Tibial nerve (tissue), 4 donors: ENCODE results near the gene DDX54.

Experiments used
- EP300 ChIP-seq, 2 donors: sonication (generic); formaldehyde crosslinking; IDR thresholded peaks; one replicate each; pipeline ENCODE4 v1.6.1; 2017; ENCODE audit warnings: antibody characterized with exemption in 2 of 2, mild to moderate bottlenecking in 1 of 2
- TF ChIP-seq, protein P1 (sequence below), 5 experiments: fragments of 200-600 bp in 3 of 5; fragments of 450-650 bp in 2 of 5; sonication (generic) in 3 of 5; IDR thresholded peaks; one replicate each; pipeline ENCODE4 v1.5.1; 2016 to 2019; ENCODE audit warnings: antibody characterized with exemption in 5 of 5, mild to moderate bottlenecking in 3 of 5, moderate library complexity in 2 of 5

DNA sequence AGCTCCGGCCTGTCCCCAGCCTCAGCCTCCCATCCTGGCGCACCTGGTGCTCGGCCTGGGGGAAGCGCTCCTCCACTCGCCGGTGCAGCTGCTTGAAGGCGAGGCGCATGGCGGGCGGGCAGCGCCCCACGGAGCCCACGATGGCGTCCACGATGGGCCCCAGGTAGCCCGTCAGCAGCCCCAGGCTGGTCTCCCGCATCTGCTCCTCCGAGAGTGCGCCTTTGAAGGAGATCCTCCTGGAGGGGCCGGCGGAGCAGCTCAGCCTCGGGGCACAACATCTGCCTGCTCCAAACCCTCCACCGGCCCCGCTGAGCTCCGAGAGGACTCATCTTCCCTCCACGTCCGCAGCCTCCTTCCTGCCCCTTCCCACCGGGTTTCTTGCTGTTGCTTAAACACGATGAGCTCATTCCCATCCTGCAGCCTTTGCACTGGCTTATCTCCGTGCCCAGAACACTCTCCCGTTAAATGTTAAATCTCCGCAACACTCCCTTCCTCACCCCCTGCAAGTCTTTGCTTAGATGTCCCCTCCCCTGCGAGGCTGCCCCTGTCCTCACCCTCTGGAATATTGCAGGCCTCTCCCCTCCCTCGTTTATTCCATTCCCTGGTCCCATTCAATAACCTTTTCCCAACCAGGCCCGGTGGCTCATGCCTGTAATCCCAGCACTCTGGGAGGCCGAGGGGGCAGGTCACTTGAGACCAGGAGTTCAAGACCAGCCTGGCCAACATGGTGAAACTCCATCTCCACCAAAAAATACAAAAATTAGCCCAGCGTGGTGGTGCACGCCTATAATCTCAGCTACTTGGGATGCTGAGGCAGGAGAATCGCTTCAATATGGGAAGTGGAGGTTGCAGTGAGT lies 73.0 kb downstream of the DDX54 start:
- TF ChIP-seq, protein P1, sequence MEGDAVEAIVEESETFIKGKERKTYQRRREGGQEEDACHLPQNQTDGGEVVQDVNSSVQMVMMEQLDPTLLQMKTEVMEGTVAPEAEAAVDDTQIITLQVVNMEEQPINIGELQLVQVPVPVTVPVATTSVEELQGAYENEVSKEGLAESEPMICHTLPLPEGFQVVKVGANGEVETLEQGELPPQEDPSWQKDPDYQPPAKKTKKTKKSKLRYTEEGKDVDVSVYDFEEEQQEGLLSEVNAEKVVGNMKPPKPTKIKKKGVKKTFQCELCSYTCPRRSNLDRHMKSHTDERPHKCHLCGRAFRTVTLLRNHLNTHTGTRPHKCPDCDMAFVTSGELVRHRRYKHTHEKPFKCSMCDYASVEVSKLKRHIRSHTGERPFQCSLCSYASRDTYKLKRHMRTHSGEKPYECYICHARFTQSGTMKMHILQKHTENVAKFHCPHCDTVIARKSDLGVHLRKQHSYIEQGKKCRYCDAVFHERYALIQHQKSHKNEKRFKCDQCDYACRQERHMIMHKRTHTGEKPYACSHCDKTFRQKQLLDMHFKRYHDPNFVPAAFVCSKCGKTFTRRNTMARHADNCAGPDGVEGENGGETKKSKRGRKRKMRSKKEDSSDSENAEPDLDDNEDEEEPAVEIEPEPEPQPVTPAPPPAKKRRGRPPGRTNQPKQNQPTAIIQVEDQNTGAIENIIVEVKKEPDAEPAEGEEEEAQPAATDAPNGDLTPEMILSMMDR (IDR thresholded peaks at IDR 0.05) = no peak
- no peak for TF ChIP-seq EP300 (IDR thresholded peaks at IDR 0.05)
